Loucy (cell line): Measurements from ENCODE around the gene NES.

Experiments
- EZH2phosphoT487 ChIP-seq: fragments of 200-600 bp; IDR thresholded peaks from 2 replicates; pipeline ENCODE4 v1.6.1; 2018; ENCODE audit warnings: antibody characterized with exemption, mild to moderate bottlenecking, moderate library complexity, borderline replicate concordance
- TF ChIP-seq, protein P1 (sequence below): fragments of 200-600 bp; sonication (generic); conservative IDR thresholded peaks from 2 replicates; pipeline ENCODE4 v1.5.1; 2014; ENCODE audit warnings: mild to moderate bottlenecking, antibody characterized with exemption, low read length

DNA sequence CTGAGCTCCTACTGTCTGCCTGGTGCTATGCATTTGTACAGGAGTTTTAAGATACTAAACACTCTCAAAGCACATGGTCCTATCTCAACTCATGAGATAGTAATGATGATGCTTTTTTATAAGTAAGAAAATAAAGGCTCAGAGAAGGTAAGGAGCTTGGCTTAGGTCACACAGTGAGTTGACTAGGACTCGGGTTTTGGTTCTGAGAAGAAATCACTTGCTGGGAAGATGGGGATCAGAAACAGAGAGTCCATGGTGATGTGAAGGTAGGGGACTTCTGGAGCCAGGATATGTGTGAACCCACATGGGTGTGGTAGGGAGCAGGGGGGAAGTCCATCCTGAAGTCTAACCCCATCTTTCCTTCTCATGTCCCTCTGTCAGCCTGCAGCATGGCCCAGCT lies 31.5 kb downstream of the NES start:
- TF ChIP-seq, protein P1, sequence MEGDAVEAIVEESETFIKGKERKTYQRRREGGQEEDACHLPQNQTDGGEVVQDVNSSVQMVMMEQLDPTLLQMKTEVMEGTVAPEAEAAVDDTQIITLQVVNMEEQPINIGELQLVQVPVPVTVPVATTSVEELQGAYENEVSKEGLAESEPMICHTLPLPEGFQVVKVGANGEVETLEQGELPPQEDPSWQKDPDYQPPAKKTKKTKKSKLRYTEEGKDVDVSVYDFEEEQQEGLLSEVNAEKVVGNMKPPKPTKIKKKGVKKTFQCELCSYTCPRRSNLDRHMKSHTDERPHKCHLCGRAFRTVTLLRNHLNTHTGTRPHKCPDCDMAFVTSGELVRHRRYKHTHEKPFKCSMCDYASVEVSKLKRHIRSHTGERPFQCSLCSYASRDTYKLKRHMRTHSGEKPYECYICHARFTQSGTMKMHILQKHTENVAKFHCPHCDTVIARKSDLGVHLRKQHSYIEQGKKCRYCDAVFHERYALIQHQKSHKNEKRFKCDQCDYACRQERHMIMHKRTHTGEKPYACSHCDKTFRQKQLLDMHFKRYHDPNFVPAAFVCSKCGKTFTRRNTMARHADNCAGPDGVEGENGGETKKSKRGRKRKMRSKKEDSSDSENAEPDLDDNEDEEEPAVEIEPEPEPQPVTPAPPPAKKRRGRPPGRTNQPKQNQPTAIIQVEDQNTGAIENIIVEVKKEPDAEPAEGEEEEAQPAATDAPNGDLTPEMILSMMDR = no peak
- TF ChIP-seq EZH2phosphoT487 = no peak
